Lung (tissue), 12 donors: Measurements from ENCODE around the gene ARHGEF33. TPM values are rescaled to one million over a fixed set of nuclear protein-coding genes. Genes with fewer than 3 reads are reported as not detected.

Experiments
- ATAC-seq: fragments of 200-7000 bp; cut with Tn5 transposase; one replicate; pipeline ENCODE4 v1.9.1; 2020; ENCODE audit warnings: moderate number of reproducible peaks; ENCODE audit not compliant: insufficient read depth, low FRiP score
- DNase-seq, 3 donors: peaks; one replicate each; pipeline ENCODE4 v3.0.0-alpha.2; 2013 to 2017
- H3K27ac ChIP-seq, 2 donors: one replicate each; pipeline ENCODE4 v1.5.1; 2013; ENCODE audit warnings: mild to moderate bottlenecking in 2 of 2, moderate library complexity in 2 of 2, control low read depth in 1 of 2, inconsistent platforms in 1 of 2, low read depth in 1 of 2, low read length in 1 of 2
- H3K27me3 ChIP-seq, 3 donors: one replicate each; pipeline ENCODE4 v1.5.1; 2013; ENCODE audit warnings: low read length in 2 of 3; ENCODE audit not compliant: control insufficient read depth in 3 of 3, insufficient read depth in 3 of 3
- H3K36me3 ChIP-seq, 4 donors: one replicate each; pipeline ENCODE4 v1.5.1; 2013; ENCODE audit warnings: low read length in 4 of 4, mild to moderate bottlenecking in 1 of 4, moderate library complexity in 1 of 4; ENCODE audit not compliant: control insufficient read depth in 4 of 4, insufficient read depth in 4 of 4
- H3K4me1 ChIP-seq, 5 donors: one replicate each; pipeline ENCODE4 v1.5.1; 2013; ENCODE audit warnings: low read length in 5 of 5, mild to moderate bottlenecking in 2 of 5, moderate library complexity in 1 of 5; ENCODE audit not compliant: control insufficient read depth in 5 of 5, insufficient read depth in 5 of 5
- H3K4me3 ChIP-seq: one replicate; pipeline ENCODE4 v1.5.1; 2013; ENCODE audit warnings: mild to moderate bottlenecking, control low read depth, moderate library complexity
- H3K9ac ChIP-seq, 2 donors: one replicate each; pipeline ENCODE4 v1.5.1; 2013; ENCODE audit warnings: low read length in 2 of 2, control low read depth in 1 of 2; ENCODE audit not compliant: insufficient read depth in 1 of 2
- H3K9me3 ChIP-seq, 4 donors: one replicate each; pipeline ENCODE4 v1.5.1; 2013; ENCODE audit warnings: low read length in 3 of 4, mild to moderate bottlenecking in 1 of 4, moderate library complexity in 1 of 4; ENCODE audit not compliant: control insufficient read depth in 4 of 4, insufficient read depth in 3 of 4
- CTCF ChIP-seq: IDR thresholded peaks from 2 replicates; pipeline ENCODE4 v1.5.1; 2012; ENCODE audit warnings: mild to moderate bottlenecking; ENCODE audit errors: control extremely low read depth, extremely low read depth
- WGBS, 2 donors: extraction: QIAGEN DNeasy Blood & Tissue Kit; methylation state at CpG; one replicate each; pipeline ENCODE4 v1.1.7; 2013; 5-methylcytosine and 5-hydroxymethylcytosine counted together
- polyA plus RNA-seq, 2 donors: library from polyadenylated mRNA; stranded (reverse); fragments of 200-250 nt; gene quantifications; one replicate each; pipeline ENCODE4 v1.2.1, GENCODE V29; 2013
- total RNA-seq, 2 donors: library from RNA; depleted of rRNA in 1 of 2; stranded (reverse); fragments of >200 nt in 1 of 2; gene quantifications; one replicate each; pipeline ENCODE4 v1.2.1, GENCODE V29; 2014 to 2021
- donor health status: control.
- donor health status: control.
- donor health status: Bipolar disorder and iron deficiency.
- donor health status: healthy.
- donor health status: DM: yes; HTN: yes; CAD: no.

The ARHGEF33 gene
- total and polyA plus RNA-seq, 4 donors: 0.23 to 5.5 (median 0.68) TPM

DNA sequence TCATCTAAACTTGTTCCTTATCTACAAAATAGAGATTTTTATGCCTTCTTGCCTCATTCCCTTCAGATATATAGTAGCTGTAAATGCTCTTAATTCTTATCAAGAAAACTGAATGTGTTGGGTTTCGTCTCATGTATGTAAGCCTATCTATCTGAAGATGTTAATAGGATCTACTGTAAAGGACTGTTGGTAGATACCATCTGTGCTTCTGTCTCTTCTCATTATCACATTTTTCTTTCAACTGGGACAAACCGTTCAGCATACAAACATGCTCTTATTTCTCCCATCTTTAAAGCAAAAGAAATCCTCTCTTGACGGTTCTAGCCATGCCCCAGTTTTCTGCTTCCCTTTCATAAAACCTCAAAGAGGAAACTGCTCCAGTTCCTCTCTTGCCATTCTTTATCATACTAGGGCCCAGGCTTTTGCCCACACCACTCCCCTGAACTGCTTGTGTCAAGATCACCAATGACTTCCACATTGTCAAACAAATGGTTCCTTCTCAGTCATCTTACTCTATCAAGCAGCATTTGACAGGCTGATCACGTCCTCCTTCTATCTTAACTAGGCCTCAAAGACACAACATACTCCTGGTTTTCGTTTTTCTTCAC, 88.7 kb downstream of the ARHGEF33 start:
- H3K9ac ChIP-seq: no peak overlapping the region
- WGBS, 2 donors: 59 to 82% methylated on average over 5 of the region's 5 CpGs
- H3K4me1 ChIP-seq: no peaks in the 10 kb centered on the region
- H3K9me3 ChIP-seq: no peaks in the 10 kb centered on the region
- no peaks in the 10 kb centered on the region for H3K27me3 ChIP-seq
- no peak for ATAC-seq
- H3K36me3 ChIP-seq: peaks cover 0 to 9% (median 2%) of the 10 kb centered on the region in 4 donors
- DNase-seq: no peak
- no peak overlapping the region for H3K27ac ChIP-seq
- H3K4me3 ChIP-seq: no peak overlapping the region
- no peak for TF ChIP-seq CTCF

DNA sequence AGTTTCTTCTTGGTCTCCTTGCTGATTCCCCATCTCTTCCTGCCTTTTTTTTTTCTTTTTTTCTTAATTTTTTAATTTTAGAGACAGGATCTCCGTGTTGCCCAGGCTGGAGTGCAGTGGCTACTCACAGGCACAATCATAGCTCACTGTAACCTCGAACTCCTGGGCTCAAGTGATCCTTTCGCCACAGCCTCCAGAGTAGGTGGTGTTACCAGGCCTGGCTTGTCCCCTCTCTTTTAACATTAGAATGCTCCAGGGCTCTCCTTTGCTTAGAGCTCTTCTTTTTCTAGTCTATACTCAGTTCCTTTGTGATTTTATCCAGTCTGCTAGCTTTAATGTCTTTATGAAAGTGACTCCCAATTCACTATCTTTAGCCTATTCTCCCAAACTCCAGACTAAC, 89.2 kb downstream of the ARHGEF33 start:
- Histone ChIP-seq H3K9ac (no peak overlapping the region), H3K27me3 (no peaks in the 10 kb centered on the region), H3K9me3 (no peaks in the 10 kb centered on the region), H3K36me3 (peaks cover 0 to 9% (median 2%) of the 10 kb centered on the region in 4 donors), H3K4me3 (no peak overlapping the region), H3K27ac (no peak overlapping the region), H3K4me1 (no peaks in the 10 kb centered on the region)
- no peak for TF ChIP-seq CTCF
- ATAC-seq (no peak), DNase-seq (no peak)
- 96 to 99% methylated on average over 3 of the region's 3 CpGs for WGBS, 2 donors

DNA sequence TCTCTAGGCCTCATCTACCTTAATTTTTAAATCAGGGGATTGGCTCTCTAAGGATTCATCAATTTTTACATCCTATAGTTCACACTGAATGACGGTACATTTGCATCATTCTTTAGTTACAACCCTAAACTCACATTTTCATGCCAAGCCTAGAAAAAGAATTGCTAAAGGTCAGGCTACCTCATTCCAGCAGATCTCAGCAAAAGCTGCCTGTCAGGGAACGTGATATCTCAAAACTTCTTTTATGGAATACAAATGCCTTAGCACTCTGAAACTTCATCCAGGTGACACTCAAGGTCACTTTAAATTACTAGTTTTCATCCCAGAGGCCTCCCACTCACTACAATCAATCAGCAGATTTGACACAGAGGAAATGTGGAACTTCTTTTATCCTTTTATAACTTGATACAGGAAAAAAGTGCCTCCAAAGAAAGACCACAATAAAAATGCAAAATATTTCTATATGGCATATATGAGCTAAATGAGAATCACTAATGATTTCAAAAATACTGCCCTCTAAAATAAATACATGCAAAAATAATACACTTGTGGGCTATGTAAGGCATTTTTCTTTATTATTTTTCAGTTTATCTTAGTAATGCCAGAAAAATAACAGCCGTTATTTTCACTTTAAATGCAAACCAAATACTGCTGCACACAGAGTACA, 91.5 kb downstream of the ARHGEF33 start:
- Histone ChIP-seq H3K36me3 (peaks cover 6 to 14% (median 8%) of the 10 kb centered on the region in 4 donors), H3K27ac (no peak overlapping the region), H3K9me3 (no peaks in the 10 kb centered on the region), H3K4me3 (no peak overlapping the region), H3K9ac (no peak overlapping the region), H3K27me3 (no peaks in the 10 kb centered on the region), H3K4me1 (no peaks in the 10 kb centered on the region)
- no peak for DNase-seq
- no peak for ATAC-seq
- WGBS, 2 donors: 96 to 97% methylated on average over 3 of the region's 3 CpGs
- no peak for TF ChIP-seq CTCF
